DMS79 (cell line): ENCODE data around the gene STXBP5L.
"Not testable (repeated sequence)": the region's sequence is repeated elsewhere in the genome, so short reads cannot be mapped to it uniquely, and the experiment has no call there.

Experiments
- DNase-seq: peaks from one replicate; lab custom pipeline; 2025; lab: John Stamatoyannopoulos, UW

STXBP5L gene

DNA sequence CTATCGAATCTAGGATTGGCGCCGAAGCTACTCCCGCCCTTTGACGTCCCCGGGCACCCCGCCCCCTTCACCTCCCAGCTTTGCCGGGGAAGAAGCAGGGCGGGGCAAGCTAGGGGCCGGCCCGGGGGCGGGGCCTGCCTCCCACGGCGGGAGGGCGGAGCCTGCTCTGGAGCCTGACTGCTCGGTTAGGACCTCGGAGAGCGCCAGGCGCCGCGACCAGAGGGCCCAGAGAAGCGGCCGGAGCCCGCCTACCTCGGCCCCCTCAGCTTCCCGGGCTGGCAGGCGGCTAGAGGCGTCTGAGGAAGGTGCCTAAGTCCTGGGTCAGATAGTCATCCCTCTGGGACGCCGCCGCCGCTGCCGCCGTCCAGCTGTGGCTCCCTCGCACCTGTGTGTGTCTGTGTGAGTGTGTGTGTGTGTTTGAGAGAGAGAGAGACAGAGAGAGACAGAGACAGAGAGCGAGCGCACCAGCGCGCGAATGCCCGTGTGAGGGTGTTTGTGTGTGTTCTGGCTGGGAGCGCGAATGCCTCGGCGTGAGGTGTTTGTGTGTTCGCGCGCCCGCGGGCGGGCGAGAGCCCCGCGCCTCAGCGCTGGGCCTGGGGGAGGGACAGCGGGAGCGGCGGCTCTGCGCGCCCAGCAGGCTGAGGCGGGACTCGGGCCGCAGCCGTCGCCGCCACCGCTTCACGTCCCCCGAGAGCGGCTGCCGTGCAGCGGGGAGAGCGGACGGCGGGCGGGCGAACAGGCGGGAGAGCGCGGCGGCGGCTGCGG, at the start of gene STXBP5L:
STXBP5L (plus strand) TSS at position 176 of the 765 bp plus-strand sequence. CDS start 1,374 bp downstream, outside the sequence.
- DNase-seq: no peak

DNA sequence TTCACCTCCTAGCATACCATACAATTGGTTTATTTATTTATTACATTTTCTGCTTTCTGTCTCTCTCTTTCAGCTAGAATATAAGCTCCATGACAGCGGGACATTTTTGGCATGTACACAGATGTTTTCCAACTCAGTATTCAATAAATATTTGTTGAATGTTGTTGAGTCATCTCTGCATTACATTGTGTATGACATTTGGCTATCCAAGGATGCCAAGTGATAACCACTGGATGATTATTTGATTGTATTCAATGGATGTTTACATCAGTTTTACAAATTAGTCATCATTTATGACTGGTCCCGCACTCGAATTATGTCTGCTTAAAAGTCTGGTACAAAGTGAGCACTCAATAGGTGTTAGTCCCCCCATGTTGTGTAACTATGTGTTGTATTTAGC, 49.5 kb upstream of the STXBP5L start:
- DNase-seq: no peak

GRCh38 chr3:120864541-120864940, 43.5 kb upstream of the STXBP5L start:
- DNase-seq: no peak

DNA sequence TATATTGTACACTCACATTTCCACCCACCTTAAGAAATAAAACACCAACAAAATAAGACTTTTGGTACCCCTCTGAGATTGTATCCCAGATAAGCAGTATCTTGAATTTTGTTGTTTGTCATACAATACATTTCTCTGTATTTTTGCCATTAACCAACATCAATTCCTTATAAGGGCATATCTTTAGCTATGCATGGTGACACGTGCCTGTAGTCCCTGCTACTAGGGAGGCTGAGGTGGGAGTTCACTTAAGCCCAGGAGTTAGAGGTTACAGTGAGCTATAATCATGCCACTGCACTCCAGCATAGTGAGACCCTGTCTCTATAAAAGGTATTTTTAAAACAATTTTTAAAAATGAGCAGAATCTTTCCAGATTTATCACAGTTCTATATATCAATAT, 32.5 kb upstream of the STXBP5L start:
- DNase-seq: no peak

- no peak for DNase-seq
Measured at GRCh38 chr3:120875989-120876388, 32.0 kb upstream of the STXBP5L start.

- DNase-seq: no peak
Measured at GRCh38 chr3:120879411-120879810, 28.6 kb upstream of the STXBP5L start.

DNA sequence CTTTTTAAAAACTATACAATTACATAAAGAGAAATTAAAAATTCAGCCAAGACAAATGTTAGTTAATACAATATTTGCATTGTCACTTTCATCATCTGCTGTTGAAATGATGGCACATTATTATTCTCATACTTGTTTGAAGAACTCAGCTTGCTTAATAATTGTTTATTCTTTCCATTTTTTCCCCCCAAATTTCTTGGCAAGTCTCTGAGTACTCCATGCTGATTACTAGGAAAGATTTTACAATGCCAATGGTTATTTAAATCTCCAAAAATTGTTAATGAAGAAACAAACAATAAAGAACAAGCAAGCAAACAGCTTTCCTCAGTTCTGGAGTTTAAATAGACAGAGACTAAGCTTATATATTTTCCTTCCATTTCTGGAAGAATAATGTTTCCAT, 15.1 kb upstream of the STXBP5L start:
- DNase-seq: no peak

- no peak for DNase-seq
Measured at GRCh38 chr3:120894316-120895057, 13.5 kb upstream of the STXBP5L start.

DNA sequence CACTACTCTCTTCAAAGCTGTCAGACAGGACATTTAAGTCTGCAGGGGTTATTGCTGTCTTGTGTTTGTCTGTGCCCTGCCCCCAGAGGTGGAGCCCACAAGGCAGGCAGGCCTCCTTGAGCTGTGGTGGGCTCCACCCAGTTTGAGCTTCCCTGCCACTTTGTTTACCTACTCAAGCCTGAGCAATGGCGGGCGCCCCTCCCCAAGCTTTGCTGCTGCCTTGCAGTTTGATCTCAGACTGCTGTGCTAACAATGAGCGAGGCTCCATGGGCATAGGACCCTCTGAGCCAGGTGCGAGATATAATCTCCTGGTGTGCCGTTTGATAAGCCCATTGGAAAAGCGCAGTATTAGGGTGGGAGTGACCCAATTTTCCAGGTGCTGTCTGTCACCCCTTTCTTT, 6.3 kb upstream of the STXBP5L start:
- not testable (repeated sequence) for DNase-seq

GRCh38 chr3:120903221-120903620, 4.8 kb upstream of the STXBP5L start:
- DNase-seq: no peak

DNA sequence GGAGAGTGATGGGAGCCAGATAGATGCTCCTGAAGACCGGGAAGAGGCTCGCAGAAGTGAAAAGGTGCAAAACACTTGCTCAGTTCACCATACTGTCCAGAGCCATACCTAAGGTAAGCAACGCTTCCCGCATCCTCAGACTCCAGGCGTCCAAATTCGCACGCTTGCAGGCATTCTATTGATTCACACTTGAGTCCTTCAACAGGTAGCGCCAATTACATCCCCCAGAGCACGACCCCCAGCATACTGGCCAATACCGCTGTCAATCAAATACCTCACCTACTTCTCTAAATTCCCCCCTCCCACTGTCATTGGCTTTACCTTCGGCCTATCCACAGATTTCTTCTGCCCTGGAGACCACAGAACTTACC, 361 bp upstream of the STXBP5L start:
- DNase-seq: peak; percentile 98

GRCh38 chr3:120908795-120909601, 993 bp downstream of the STXBP5L start:
- no peak for DNase-seq

- DNase-seq: no peak
Measured at GRCh38 chr3:120909602-120909878, 1.5 kb downstream of the STXBP5L start.

DNA sequence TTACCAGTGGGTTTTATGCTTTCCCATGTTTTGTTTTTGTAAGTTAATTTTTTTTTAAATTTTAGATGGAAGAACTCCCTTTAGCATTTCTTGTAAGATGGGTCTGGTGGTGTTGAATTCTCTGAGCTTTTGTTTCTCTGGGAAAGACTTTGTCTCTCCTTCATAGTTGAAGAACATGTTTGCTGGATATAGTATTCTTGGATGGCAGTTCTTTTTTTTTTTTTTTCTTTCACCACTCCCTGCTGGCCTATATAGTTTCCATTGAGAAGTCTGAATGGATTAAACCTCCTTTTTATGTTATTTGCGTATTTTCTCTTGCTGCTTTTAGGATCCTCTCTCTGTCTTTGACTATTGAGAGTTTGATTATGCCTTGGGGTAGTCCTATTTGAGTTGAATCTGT, 18.1 kb downstream of the STXBP5L start:
- DNase-seq: no peak

- no peak for DNase-seq
Measured at GRCh38 chr3:120928991-120929390, 21.0 kb downstream of the STXBP5L start.

GRCh38 chr3:120931593-120931992, 23.6 kb downstream of the STXBP5L start:
- DNase-seq: no peak

GRCh38 chr3:120956143-120956542, 48.1 kb downstream of the STXBP5L start:
- no peak for DNase-seq

- no peak for DNase-seq
Measured at GRCh38 chr3:120982608-120983320, 74.8 kb downstream of the STXBP5L start.

GRCh38 chr3:120983321-120983665, 75.3 kb downstream of the STXBP5L start:
- DNase-seq: no peak

GRCh38 chr3:120983841-120984240, 75.8 kb downstream of the STXBP5L start:
- DNase-seq: no peak

DNA sequence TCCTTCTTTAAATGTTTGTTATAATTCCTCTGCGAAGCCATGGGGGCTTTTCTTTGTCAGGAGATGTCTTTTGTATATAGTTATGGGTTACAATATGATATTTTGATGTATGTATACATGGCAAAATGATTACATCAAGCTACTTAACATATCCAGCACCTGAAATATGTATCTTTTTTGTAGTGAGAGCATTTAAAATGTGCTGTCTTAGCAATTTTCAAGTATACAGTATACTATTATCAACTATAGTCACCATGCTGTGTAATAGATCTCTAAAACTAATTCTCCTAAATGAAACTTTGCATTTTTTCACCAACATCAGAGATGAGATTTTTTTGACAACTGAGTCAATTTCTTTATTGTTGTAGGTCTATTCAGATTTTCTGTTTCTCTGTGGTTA, 77.2 kb downstream of the STXBP5L start:
- DNase-seq: no peak

DNA sequence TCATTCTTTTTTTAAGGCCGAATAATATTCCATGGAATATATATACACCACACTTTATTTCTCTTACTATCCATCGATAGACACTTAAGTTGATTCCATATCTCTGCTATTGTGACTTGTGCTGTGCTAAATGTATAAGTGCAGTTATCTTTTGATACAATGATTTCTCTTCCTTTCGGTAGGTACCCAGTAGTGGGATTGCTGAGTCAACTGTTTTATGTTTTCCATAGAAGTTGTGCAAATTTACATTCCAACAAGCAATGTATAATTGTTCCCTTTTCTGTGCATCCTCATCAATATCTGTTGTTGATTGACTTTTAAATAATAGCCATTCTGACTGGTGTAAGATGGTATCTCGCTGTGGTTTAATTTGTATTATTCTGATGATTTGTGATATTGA, 81.0 kb downstream of the STXBP5L start:
- DNase-seq: no peak
